H1 (cell line): Measurements from ENCODE around the gene SEMA7A. TPM values are rescaled to one million over a fixed set of nuclear protein-coding genes. Genes with fewer than 3 reads are reported as not detected.
A peak's percentile ranks its signal among the peaks of the same experiment; 100 is the strongest.

Experiments
- CTCF ChIA-PET: fragments of 300-600 bp; sonication (Branson Sonifier 250); formaldehyde crosslinking; loops from one replicate; lab custom pipeline; 2021; ENCODE audit not compliant: partially characterized antibody; lab: Charles Lee
- POLR2A ChIA-PET: fragments of 300-600 bp; sonication (Branson Sonifier 250); formaldehyde crosslinking; loops from one replicate; lab custom pipeline; 2021; ENCODE audit warnings: inconsistent platforms; ENCODE audit not compliant: partially characterized antibody; lab: Charles Lee
- DNase-seq, 2 experiments: peaks; one replicate each; pipeline versions ENCODE4 v3.0.0 to v3.0.0-alpha.2; 2010 to 2022; ENCODE audit warnings: low spot score in 2 of 2, low read depth in 1 of 2, mixed read lengths in 1 of 2
- FAIRE-seq: peaks from 2 replicates; lab custom pipeline; 2011; peaks lifted over from hg19 to GRCh38; lab: Jason Lieb, UNC
- H2AFZ ChIP-seq: 2 replicates; pipeline ENCODE4 v1.8.1; 2012; ENCODE audit warnings: low read length, inconsistent platforms
- H2AK5ac ChIP-seq: 2 replicates; pipeline ENCODE4 v1.6.1; 2013; ENCODE audit warnings: low read depth, low read length
- H2BK120ac ChIP-seq: replicated peaks from 2 replicates; pipeline ENCODE3; 2013; ENCODE audit warnings: low read depth, low read length, inconsistent platforms
- H2BK12ac ChIP-seq: 2 replicates; pipeline ENCODE4 v1.6.1; 2013; ENCODE audit warnings: low read depth, low read length
- H2BK15ac ChIP-seq: 2 replicates; pipeline ENCODE4 v1.6.1; 2013; ENCODE audit warnings: low read length
- H2BK20ac ChIP-seq: 2 replicates; pipeline ENCODE4 v1.6.1; 2013; ENCODE audit warnings: low read length
- H2BK5ac ChIP-seq: 2 replicates; pipeline ENCODE4 v1.6.1; 2013; ENCODE audit warnings: low read depth, low read length
- H3K14ac ChIP-seq: 2 replicates; pipeline ENCODE4 v1.6.1; 2013; ENCODE audit warnings: inconsistent platforms; ENCODE audit not compliant: insufficient read length
- H3K18ac ChIP-seq: 2 replicates; pipeline ENCODE4 v1.6.1; 2013; ENCODE audit warnings: low read length; ENCODE audit errors: extremely low read depth
- H3K23ac ChIP-seq: 2 replicates; pipeline ENCODE4 v1.6.1; 2013; ENCODE audit warnings: inconsistent platforms; ENCODE audit not compliant: insufficient read length
- H3K23me2 ChIP-seq: 2 replicates; pipeline ENCODE4 v1.6.1; 2013; ENCODE audit warnings: low read depth, low read length
- H3K27ac ChIP-seq: 2 replicates; pipeline ENCODE4 v1.6.1; 2011; ENCODE audit warnings: low read depth, low read length, inconsistent platforms
- H3K27me3 ChIP-seq, 4 experiments: replicated peaks in 1 of 4; 1 replicate in 1 of 4; 2 replicates in 3 of 4; pipeline versions ENCODE4 v1.6.1 to v1.8.1; 2011 to 2013; ENCODE audit warnings: low read length in 3 of 4, mild to moderate bottlenecking in 3 of 4, inconsistent platforms in 2 of 4, mixed read lengths in 2 of 4, moderate library complexity in 1 of 4; ENCODE audit not compliant: control insufficient read depth in 3 of 4, insufficient read depth in 3 of 4; ENCODE audit errors: extremely low read depth in 1 of 4
- H3K36me3 ChIP-seq, 4 experiments: 2 replicates each; pipeline versions ENCODE4 v1.6.1 to v1.8.1; 2011 to 2013; ENCODE audit warnings: mild to moderate bottlenecking in 4 of 4, low read length in 3 of 4, moderate library complexity in 2 of 4, control low read depth in 1 of 4, inconsistent platforms in 1 of 4; ENCODE audit not compliant: insufficient read depth in 4 of 4, control insufficient read depth in 2 of 4
- H3K4ac ChIP-seq: replicated peaks from 2 replicates; pipeline ENCODE3; 2013; ENCODE audit warnings: low read length, low read depth, mixed read lengths, inconsistent platforms; ENCODE audit not compliant: insufficient read length
- H3K4me1 ChIP-seq, 4 experiments: replicated peaks in 1 of 4; 1 replicate in 1 of 4; 2 replicates in 3 of 4; pipeline versions ENCODE4 v1.6.1 to v1.8.1; 2011 to 2013; ENCODE audit warnings: low read length in 3 of 4, inconsistent platforms in 2 of 4, mixed read lengths in 1 of 4; ENCODE audit not compliant: insufficient read depth in 4 of 4, control insufficient read depth in 3 of 4
- H3K4me2 ChIP-seq, 2 experiments: 2 replicates each; pipeline versions ENCODE4 v1.6.1 to v1.8.1; 2011 to 2013; ENCODE audit warnings: low read depth in 2 of 2, low read length in 2 of 2, control low read depth in 1 of 2, inconsistent platforms in 1 of 2, mild to moderate bottlenecking in 1 of 2; ENCODE audit not compliant: insufficient read depth in 1 of 2
- H3K4me3 ChIP-seq, 4 experiments: fragments of 200-600, 300-600 bp in 1 of 4; sonication (generic), shearing (Covaris generic), sonication (Bioruptor Twin) in 1 of 4; 2 replicates each; pipeline versions ENCODE4 v1.5.1 to v1.8.1; 2011 to 2016; ENCODE audit warnings: low read length in 4 of 4, low read depth in 3 of 4, control low read depth in 2 of 4, inconsistent platforms in 2 of 4, mild to moderate bottlenecking in 2 of 4, mixed read lengths in 1 of 4, moderate library complexity in 1 of 4; ENCODE audit not compliant: insufficient read depth in 2 of 4; ENCODE audit errors: extremely low read depth in 1 of 4
- H3K56ac ChIP-seq: replicated peaks from 2 replicates; pipeline ENCODE3; 2013; ENCODE audit warnings: low read depth, mild to moderate bottlenecking, mixed read lengths, low read length, inconsistent platforms; ENCODE audit not compliant: insufficient read length
- H3K79me1 ChIP-seq: 2 replicates; pipeline ENCODE4 v1.6.1; 2013; ENCODE audit warnings: low read depth, low read length, control low read depth
- H3K79me2 ChIP-seq, 2 experiments: 2 replicates each; pipeline versions ENCODE4 v1.6.1 to v1.8.1; 2012 to 2013; ENCODE audit warnings: low read length in 2 of 2, mild to moderate bottlenecking in 2 of 2, inconsistent platforms in 1 of 2; ENCODE audit not compliant: insufficient read depth in 2 of 2, control insufficient read depth in 1 of 2
- H3K9ac ChIP-seq, 4 experiments: replicated peaks in 1 of 4; 1 replicate in 1 of 4; 2 replicates in 3 of 4; pipeline versions ENCODE4 v1.6.1 to v1.8.1; 2011 to 2013; ENCODE audit warnings: low read depth in 3 of 4, low read length in 3 of 4, control low read depth in 2 of 4, mild to moderate bottlenecking in 2 of 4, moderate library complexity in 2 of 4, inconsistent platforms in 1 of 4; ENCODE audit errors: extremely low read depth in 1 of 4
- H3K9me3 ChIP-seq, 2 experiments: 2 replicates each; pipeline versions ENCODE4 v1.6.1 to v1.8.1; 2012 to 2013; ENCODE audit warnings: mild to moderate bottlenecking in 2 of 2, moderate library complexity in 2 of 2, control low read depth in 1 of 2, inconsistent platforms in 1 of 2, low read depth in 1 of 2, low read length in 1 of 2, mixed read lengths in 1 of 2; ENCODE audit not compliant: insufficient read depth in 2 of 2
- H4K20me1 ChIP-seq, 2 experiments: replicated peaks in 1 of 2; 2 replicates each; pipeline versions ENCODE3 to v1.8.1; 2011 to 2013; ENCODE audit warnings: inconsistent platforms in 2 of 2, low read length in 2 of 2, mild to moderate bottlenecking in 1 of 2; ENCODE audit not compliant: insufficient read depth in 2 of 2, control insufficient read depth in 1 of 2
- H4K5ac ChIP-seq: 2 replicates; pipeline ENCODE4 v1.6.1; 2013; ENCODE audit warnings: low read length, low read depth, mixed read lengths, inconsistent platforms; ENCODE audit not compliant: insufficient read length
- H4K8ac ChIP-seq: 2 replicates; pipeline ENCODE4 v1.8.0; 2013; ENCODE audit warnings: mild to moderate bottlenecking, moderate library complexity, low read length, inconsistent platforms; ENCODE audit not compliant: insufficient read depth; ENCODE audit errors: extremely low read depth
- H4K91ac ChIP-seq: replicated peaks from 2 replicates; pipeline ENCODE3; 2013; ENCODE audit warnings: low read length, mixed read lengths, inconsistent platforms; ENCODE audit not compliant: insufficient read length
- BCL11A ChIP-seq, 2 experiments: IDR thresholded peaks; one replicate each; pipeline ENCODE4 v1.6.1; 2011; ENCODE audit warnings: low read depth in 2 of 2, low read length in 2 of 2, mild to moderate bottlenecking in 2 of 2
- CHD2 ChIP-seq: IDR thresholded peaks from 2 replicates; pipeline ENCODE4 v1.6.1; 2012; ENCODE audit warnings: low read length, improper control_type of control experiment
- HDAC2 ChIP-seq, 2 experiments: fragments of 300-600 bp in 1 of 2; sonication (generic) in 1 of 2; IDR thresholded peaks; 2 replicates each; pipeline ENCODE4 v1.6.1; 2011 to 2012; ENCODE audit warnings: low read depth in 2 of 2, low read length in 2 of 2, mild to moderate bottlenecking in 2 of 2, moderate library complexity in 2 of 2, borderline replicate concordance in 1 of 2, inconsistent platforms in 1 of 2
- RXRA ChIP-seq: IDR thresholded peaks from 2 replicates; pipeline ENCODE4 v1.6.1; 2011; ENCODE audit warnings: low read depth, mild to moderate bottlenecking, low read length, moderate library complexity; ENCODE audit not compliant: insufficient read depth
- SUZ12 ChIP-seq: fragments of 200-600 bp; sonication (generic); IDR thresholded peaks from 2 replicates; pipeline ENCODE4 v1.6.1; 2012; ENCODE audit warnings: mild to moderate bottlenecking, inconsistent platforms, low read length, moderate library complexity, mixed read lengths
- WGBS, 2 experiments: shearing (Covaris generic) in 1 of 2; methylation state at CpG; one replicate each; pipeline versions ENCODE4 v1.1.6 to v1.1.7; 2013 to 2015; ENCODE audit warnings: low lambda C conversion rate in 2 of 2, mixed read lengths in 2 of 2, inconsistent platforms in 1 of 2, low coverage in 1 of 2, missing lambda C conversion rate in 1 of 2; ENCODE audit not compliant: insufficient replicate concordance in 2 of 2, insufficient coverage in 1 of 2, insufficient read length in 1 of 2; ENCODE audit errors: extremely low coverage in 1 of 2, missing lambda C conversion rate in 1 of 2; 5-methylcytosine and 5-hydroxymethylcytosine counted together
- polyA plus RNA-seq, 7 experiments: library from polyadenylated mRNA; depleted of rRNA in 3 of 7; stranded (reverse) in 5 of 7; unstranded in 2 of 7; fragments of >200 nt in 5 of 7; fragments of 200-250 nt in 2 of 7; gene quantifications; 1 replicate in 5 of 7; 2 replicates in 1 of 7; 4 replicates in 1 of 7; pipeline versions ENCODE4 v1.2.1 to v1.2.3, GENCODE V29; 2011 to 2013; ENCODE audit warnings: missing spikeins in 2 of 7, mixed read lengths in 2 of 7
- total RNA-seq: library from RNA; stranded (reverse); fragmentation: NEBNext Ultra II Directional; extraction: Animal tissue kit (Norgen Biotek cat#: 25700); gene quantifications from 2 replicates; pipeline ENCODE4 v1.2.1, GENCODE V29; 2021
- TF ChIP-seq, protein P1 (sequence below): IDR thresholded peaks from 2 replicates; pipeline ENCODE4 v1.6.1; 2011; ENCODE audit warnings: low read depth, mild to moderate bottlenecking, low read length; ENCODE audit not compliant: insufficient read depth

Gene SEMA7A
- total and polyA plus RNA-seq, 2 of the 8 experiments (the other 6 are each of a cell fraction or from before 2014, with no cell fraction given): 10.7 to 15.0 TPM

DNA sequence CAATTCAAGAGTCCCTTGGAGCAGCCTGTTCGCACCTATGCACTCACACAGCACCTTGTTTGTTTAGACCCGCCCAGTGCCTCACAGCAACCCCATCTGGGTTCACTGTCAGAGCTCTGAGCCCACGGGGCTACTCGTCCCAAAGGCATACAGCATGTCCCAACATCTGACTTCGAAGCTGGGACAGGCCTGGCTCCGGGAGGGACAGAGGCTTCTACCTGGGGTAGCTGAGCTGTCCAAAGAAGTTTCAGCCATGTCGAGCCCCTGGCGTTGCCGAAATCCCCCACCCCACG is 37.7 kb downstream of the SEMA7A start:
- Histone ChIP-seq H3K79me2 (no peaks in the 10 kb centered on the region), H3K23me2 (no peaks in the 10 kb centered on the region; the same call in 1 of the 2 replicates), H2BK12ac (0 out of 2 replicates have a peak overlapping the region, but pooled peaks have one; percentile 1), H3K23ac (no peak overlapping the region), H3K18ac (peak overlapping the region; percentile 1), H3K27ac (no peak overlapping the region), H4K8ac (no peak overlapping the region), H4K91ac (no peak overlapping the region), H3K79me1 (no peaks in the 10 kb centered on the region), H4K20me1 (no peaks in the 10 kb centered on the region), H2BK5ac (no peak overlapping the region), H2BK15ac (0 out of 2 replicates have a peak overlapping the region, but pooled peaks have one; percentile 10), H2AFZ (no peak overlapping the region), H3K4me3 (no peak overlapping the region), H2BK20ac (no peak overlapping the region), H3K27me3 (no peaks in the 10 kb centered on the region), H3K9ac (no peak overlapping the region), H2AK5ac (no peak overlapping the region), H3K4ac (no peak overlapping the region), H3K56ac (no peak overlapping the region), H3K9me3 (no peaks in the 10 kb centered on the region), H3K14ac (no peak overlapping the region), H4K5ac (no peak overlapping the region), H3K4me2 (no peak overlapping the region), H2BK120ac (no peak overlapping the region), H3K4me1 (peaks cover 0 to 12% (median 6%) of the 10 kb centered on the region in 4 experiments; a peak in 4 of 7 replicates), H3K36me3 (no peaks in the 10 kb centered on the region)
- WGBS, 2 experiments: 72% methylated on average over 10 of the region's 10 CpGs; no CpG with 5 or more reads in 1 of the 2 experiments
- no peak for DNase-seq
- TF ChIP-seq SUZ12: no peak
- no peak for TF ChIP-seq RXRA
- TF ChIP-seq, protein P1, sequence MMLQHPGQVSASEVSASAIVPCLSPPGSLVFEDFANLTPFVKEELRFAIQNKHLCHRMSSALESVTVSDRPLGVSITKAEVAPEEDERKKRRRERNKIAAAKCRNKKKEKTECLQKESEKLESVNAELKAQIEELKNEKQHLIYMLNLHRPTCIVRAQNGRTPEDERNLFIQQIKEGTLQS: no peak
- TF ChIP-seq CHD2: no peak
- no peak for TF ChIP-seq BCL11A (IDR thresholded peaks at IDR 0.05; ENCODE audit: low read depth in 2 of 2, low read length in 2 of 2)
- no peak for TF ChIP-seq HDAC2 (IDR thresholded peaks at IDR 0.05; ENCODE audit: borderline replicate concordance in 1 of 2, low read depth in 2 of 2, low read length in 2 of 2)
- FAIRE-seq: no peak
- ChIA-PET POLR2A (interaction anchor here (0.7 kb wide), 1 partner anchor 45 kb away, joined by 3 read pairs; no protein-coding TSS in a partner anchor), CTCF (interaction anchor here (0.7 to 36.8 kb wide), 6 partner anchors 11 to 40 kb away, joined by 3 to 1311 read pairs (median 16); partner anchors contain the start of gene SEMA7A)
